PC-9 (cell line): Measurements from ENCODE around the gene MAGI1. TPM values are rescaled to one million over a fixed set of nuclear protein-coding genes. Genes with fewer than 3 reads are reported as not detected.

Source experiments
- BruUV-seq: library from RNA; stranded (reverse); fragments of 400-500 nt; replicated peaks from 2 replicates; lab custom pipeline; 2021; lab: Mats Ljungman, UMichigan
- CTCF ChIA-PET: fragments of 300-600 bp; sonication (Branson Sonifier 250); formaldehyde crosslinking; loops from one replicate; lab custom pipeline; 2022; ENCODE audit warnings: antibody characterized with exemption; lab: Charles Lee
- POLR2A ChIA-PET: fragments of 300-600 bp; sonication (Branson Sonifier 250); formaldehyde crosslinking; loops from one replicate; lab custom pipeline; 2022; ENCODE audit warnings: antibody characterized with exemption; ENCODE audit not compliant: unreplicated experiment; lab: Charles Lee
- DNase-seq, 2 experiments: peaks; one replicate each; pipeline versions ENCODE4 v3.0.0 to v3.0.0-alpha.2; 2015 to 2022; ENCODE audit warnings: mixed read lengths in 1 of 2
- H2AFZ ChIP-seq: fragments of 200-600 bp; sonication (generic); 2 replicates; pipeline ENCODE4 v1.8.1; 2017; ENCODE audit warnings: antibody characterized with exemption
- H3F3A ChIP-seq: fragments of 200-600 bp; sonication (generic); 2 replicates; pipeline ENCODE4 v1.8.1; 2017; ENCODE audit warnings: antibody characterized with exemption, mild to moderate bottlenecking, low read depth; ENCODE audit not compliant: insufficient read depth
- H3K27ac ChIP-seq: fragments of 200-600 bp; sonication (generic); 2 replicates; pipeline ENCODE4 v1.6.1; 2016; ENCODE audit warnings: mixed run types
- H3K27me3 ChIP-seq: fragments of 200-600 bp; sonication (generic); 2 replicates; pipeline ENCODE4 v1.6.1; 2016; ENCODE audit warnings: low read depth, mixed run types; ENCODE audit not compliant: insufficient read depth
- H3K36me3 ChIP-seq: fragments of 200-600 bp; sonication (generic); 2 replicates; pipeline ENCODE4 v1.6.1; 2016; ENCODE audit warnings: low read depth, mixed run types
- H3K4me1 ChIP-seq: fragments of 200-600 bp; sonication (generic); replicated peaks from 2 replicates; pipeline ENCODE4 v1.6.1; 2016; ENCODE audit warnings: mixed run types; ENCODE audit not compliant: insufficient read depth
- H3K4me2 ChIP-seq: fragments of 200-600 bp; sonication (generic); 2 replicates; pipeline ENCODE4 v1.6.1; 2017; ENCODE audit warnings: mixed run types
- H3K4me3 ChIP-seq: fragments of 200-600 bp; sonication (generic); 2 replicates; pipeline ENCODE4 v1.6.1; 2016; ENCODE audit warnings: mixed run types
- H3K79me2 ChIP-seq: fragments of 200-600 bp; sonication (generic); 2 replicates; pipeline ENCODE4 v1.6.1; 2017; ENCODE audit warnings: low read depth, mixed run types
- H3K9me2 ChIP-seq: fragments of 200-600 bp; sonication (generic); 2 replicates; pipeline ENCODE4 v1.8.1; 2017; ENCODE audit warnings: mild to moderate bottlenecking; ENCODE audit not compliant: insufficient read depth
- H3K9me3 ChIP-seq: fragments of 200-600 bp; sonication (generic); 2 replicates; pipeline ENCODE4 v1.8.1; 2016; ENCODE audit warnings: low read depth; ENCODE audit not compliant: insufficient read depth
- H4K20me1 ChIP-seq: fragments of 200-600 bp; sonication (generic); 2 replicates; pipeline ENCODE4 v1.8.1; 2017; ENCODE audit not compliant: insufficient read depth
- EZH2 ChIP-seq: fragments of 200-600 bp; sonication (generic); IDR thresholded peaks from 2 replicates; pipeline ENCODE4 v1.8.0; 2017; ENCODE audit warnings: antibody characterized with exemption, low read depth
- intact Hi-C: fragments of 100-400 bp; cut with micrococcal nuclease; formaldehyde crosslinking; loops from one replicate; pipeline ENCODE4 v1.10.0; 2022; ENCODE audit not compliant: unreplicated experiment
- total RNA-seq: library from RNA; stranded (reverse); gene quantifications from 2 replicates; pipeline ENCODE4 v1.2.3, GENCODE V29; 2021
- TF ChIP-seq, protein P1 (sequence below): fragments of 200-600 bp; sonication (generic); conservative IDR thresholded peaks from 2 replicates; pipeline ENCODE4 v1.6.1; 2017; ENCODE audit warnings: mixed run types, antibody characterized with exemption, mild to moderate bottlenecking, moderate library complexity

Gene MAGI1
- total RNA-seq, 1 experiment from 2014 or later, result 23.3 TPM

DNA sequence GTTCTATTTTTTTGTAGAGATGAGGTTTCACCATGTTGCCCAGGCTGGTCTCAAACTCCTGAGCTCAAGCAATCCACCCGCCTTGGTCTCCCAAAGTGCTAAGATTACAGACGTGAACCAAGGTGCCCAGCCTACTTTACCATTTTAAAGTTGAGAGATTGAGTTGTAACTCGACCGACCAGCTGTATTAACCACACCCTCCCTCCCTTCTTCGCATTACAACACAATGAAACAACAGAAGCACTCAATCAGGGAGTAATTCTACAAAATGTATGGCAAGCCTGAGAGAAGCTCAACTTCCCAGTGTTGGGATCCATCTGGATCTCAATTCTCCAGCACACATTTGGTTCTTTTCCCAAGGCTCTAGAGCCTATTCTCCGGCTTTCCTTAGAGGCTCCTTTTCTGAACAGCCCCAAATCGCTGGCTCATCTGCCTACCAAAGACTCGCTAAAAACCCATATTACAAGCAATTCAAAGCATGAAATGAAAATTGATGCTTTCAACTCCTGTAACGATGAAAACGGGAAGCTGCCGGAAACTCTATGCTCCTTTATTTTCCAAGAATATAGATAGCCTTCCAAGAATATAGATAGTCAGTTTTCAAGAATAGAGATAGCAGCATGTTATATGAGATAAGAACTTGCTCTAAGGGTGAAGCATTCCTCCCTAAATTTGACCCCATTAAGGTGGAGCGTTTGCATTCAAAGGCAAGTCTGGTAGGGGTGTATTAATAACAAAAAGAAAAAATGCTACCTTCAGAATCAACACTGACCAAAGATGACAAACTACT lies 450.9 kb downstream of the MAGI1 start:
- no peaks in the 10 kb centered on the region for H3K4me1 ChIP-seq
- H3K9me3 ChIP-seq, result no peaks in the 10 kb centered on the region
- no peak for DNase-seq
- ChIA-PET POLR2A (interaction anchor here (0.6 kb wide), 1 partner anchor 302 kb away, joined by 3 read pairs; no protein-coding TSS in a partner anchor), CTCF (no interaction called here)
- no peaks in the 10 kb centered on the region for H4K20me1 ChIP-seq
- H2AFZ ChIP-seq, result no peak overlapping the region
- intact Hi-C loops, result no loop called here
- H3K79me2 ChIP-seq, result no peaks in the 10 kb centered on the region
- TF ChIP-seq, protein P1, sequence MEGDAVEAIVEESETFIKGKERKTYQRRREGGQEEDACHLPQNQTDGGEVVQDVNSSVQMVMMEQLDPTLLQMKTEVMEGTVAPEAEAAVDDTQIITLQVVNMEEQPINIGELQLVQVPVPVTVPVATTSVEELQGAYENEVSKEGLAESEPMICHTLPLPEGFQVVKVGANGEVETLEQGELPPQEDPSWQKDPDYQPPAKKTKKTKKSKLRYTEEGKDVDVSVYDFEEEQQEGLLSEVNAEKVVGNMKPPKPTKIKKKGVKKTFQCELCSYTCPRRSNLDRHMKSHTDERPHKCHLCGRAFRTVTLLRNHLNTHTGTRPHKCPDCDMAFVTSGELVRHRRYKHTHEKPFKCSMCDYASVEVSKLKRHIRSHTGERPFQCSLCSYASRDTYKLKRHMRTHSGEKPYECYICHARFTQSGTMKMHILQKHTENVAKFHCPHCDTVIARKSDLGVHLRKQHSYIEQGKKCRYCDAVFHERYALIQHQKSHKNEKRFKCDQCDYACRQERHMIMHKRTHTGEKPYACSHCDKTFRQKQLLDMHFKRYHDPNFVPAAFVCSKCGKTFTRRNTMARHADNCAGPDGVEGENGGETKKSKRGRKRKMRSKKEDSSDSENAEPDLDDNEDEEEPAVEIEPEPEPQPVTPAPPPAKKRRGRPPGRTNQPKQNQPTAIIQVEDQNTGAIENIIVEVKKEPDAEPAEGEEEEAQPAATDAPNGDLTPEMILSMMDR, result no peak
- TF ChIP-seq EZH2, result no peak
- no peak overlapping the region for H3K4me2 ChIP-seq
- H3K36me3 ChIP-seq, result no peaks in the 10 kb centered on the region
- H3F3A ChIP-seq, result no peaks in the 10 kb centered on the region
- H3K27ac ChIP-seq, result no peak overlapping the region
- BruUV-seq, result no TSS peak
- H3K27me3 ChIP-seq, result no peaks in the 10 kb centered on the region
- H3K4me3 ChIP-seq, result no peak overlapping the region
- no peaks in the 10 kb centered on the region for H3K9me2 ChIP-seq

DNA sequence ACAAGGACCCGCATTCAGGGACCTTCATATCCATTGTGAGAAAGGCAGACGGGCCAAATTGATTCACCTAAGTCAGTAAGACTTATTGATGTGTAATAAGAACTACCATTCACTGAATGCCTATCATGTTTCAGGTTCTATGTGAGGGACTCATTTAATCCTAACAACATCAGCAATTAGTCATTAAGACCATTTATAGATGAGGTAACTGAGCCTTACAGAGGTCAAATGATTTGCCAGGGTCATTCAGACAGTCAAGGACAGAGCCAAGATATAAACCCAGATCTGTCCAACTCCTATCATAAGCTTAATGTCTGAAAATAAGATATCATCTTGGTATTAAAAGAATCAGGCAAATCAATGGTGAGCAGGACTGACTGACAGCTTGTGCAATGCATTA lies 453.8 kb downstream of the MAGI1 start:
- TF ChIP-seq, protein P1, result no peak
- TF ChIP-seq EZH2, result no peak
- H3K27me3 ChIP-seq, result no peaks in the 10 kb centered on the region
- no peak for DNase-seq
- H2AFZ ChIP-seq, result no peak overlapping the region
- no peaks in the 10 kb centered on the region for H3K79me2 ChIP-seq
- H3K27ac ChIP-seq, result no peak overlapping the region
- ChIA-PET POLR2A (no interaction called here), CTCF (no interaction called here)
- no peaks in the 10 kb centered on the region for H3F3A ChIP-seq
- H4K20me1 ChIP-seq, result no peaks in the 10 kb centered on the region
- no TSS peak for BruUV-seq
- no peaks in the 10 kb centered on the region for H3K36me3 ChIP-seq
- no peaks in the 10 kb centered on the region for H3K9me2 ChIP-seq
- H3K9me3 ChIP-seq, result no peaks in the 10 kb centered on the region
- no peaks in the 10 kb centered on the region for H3K4me1 ChIP-seq
- intact Hi-C loops, result no loop called here
- H3K4me2 ChIP-seq, result no peak overlapping the region
- H3K4me3 ChIP-seq, result no peak overlapping the region

DNA sequence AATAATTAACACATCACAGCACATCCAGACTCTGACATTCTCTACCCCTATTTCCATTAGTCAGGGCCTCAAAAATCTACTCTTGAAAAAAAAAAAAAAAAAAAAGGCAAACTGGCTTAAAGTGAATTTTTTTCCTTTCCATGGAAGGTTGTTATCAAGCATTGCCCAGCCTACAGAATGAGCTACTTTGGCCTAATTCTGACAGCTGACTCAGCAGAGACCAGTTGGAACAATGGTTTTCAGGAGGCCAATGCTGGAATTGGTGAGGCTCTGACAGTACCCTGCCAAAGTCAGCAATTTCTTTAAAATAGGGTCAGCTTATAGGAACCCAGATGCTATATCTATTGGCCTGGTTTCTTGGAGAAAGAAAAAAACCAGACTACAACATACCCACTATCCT lies 454.7 kb downstream of the MAGI1 start:
- no peak for TF ChIP-seq EZH2
- TF ChIP-seq, protein P1, result no peak
- Histone ChIP-seq H3K79me2 (no peaks in the 10 kb centered on the region), H3K4me1 (no peaks in the 10 kb centered on the region), H3K27ac (no peak overlapping the region), H3K9me3 (no peaks in the 10 kb centered on the region), H4K20me1 (no peaks in the 10 kb centered on the region), H3K27me3 (no peaks in the 10 kb centered on the region), H2AFZ (no peak overlapping the region), H3K36me3 (no peaks in the 10 kb centered on the region), H3K4me3 (no peak overlapping the region), H3K9me2 (no peaks in the 10 kb centered on the region), H3K4me2 (no peak overlapping the region), H3F3A (no peaks in the 10 kb centered on the region)
- no TSS peak for BruUV-seq
- ChIA-PET CTCF (no interaction called here), POLR2A (interaction anchor here (0.6 kb wide), 1 partner anchor 110 kb away, joined by 3 read pairs; no protein-coding TSS in a partner anchor)
- intact Hi-C loops, result no loop called here
- no peak for DNase-seq
